SKM-1 treated with dmso at 0.1 percent for 144 hours (cell line): ENCODE results near the gene GARIN5A.
A peak's percentile ranks its signal among the peaks of the same experiment; 100 is the strongest.

Experiments used
- DNase-seq: peaks from one replicate; lab custom pipeline; 2025; ENCODE audit not compliant: unreplicated experiment; lab: John Stamatoyannopoulos, UW

The GARIN5A gene

GRCh38 chr19:50509366-50509765 lies 32.7 kb upstream of the GARIN5A start:
- no peak for DNase-seq

GRCh38 chr19:50508843-50509190 lies 32.2 kb upstream of the GARIN5A start:
- no peak for DNase-seq

- no peak for DNase-seq
These were observed 30.7 kb upstream of the GARIN5A start for GRCh38 chr19:50507376-50507775.

- no peak for DNase-seq
These were observed 30.1 kb upstream of the GARIN5A start for GRCh38 chr19:50506700-50507099.

GRCh38 chr19:50505856-50506611 lies 29.4 kb upstream of the GARIN5A start:
- DNase-seq, result no peak

GRCh38 chr19:50501568-50502475 lies 25.2 kb upstream of the GARIN5A start:
- no peak for DNase-seq

- no peak for DNase-seq
These were observed 24.5 kb upstream of the GARIN5A start for GRCh38 chr19:50501186-50501567.

- no peak for DNase-seq
These were observed 24.1 kb upstream of the GARIN5A start for GRCh38 chr19:50500753-50501151.

GRCh38 chr19:50500060-50500752 lies 23.6 kb upstream of the GARIN5A start:
- no peak for DNase-seq

GRCh38 chr19:50498219-50499056 lies 21.8 kb upstream of the GARIN5A start:
- no peak for DNase-seq

GRCh38 chr19:50497022-50497405 lies 20.4 kb upstream of the GARIN5A start:
- no peak for DNase-seq

GRCh38 chr19:50496189-50497021 lies 19.8 kb upstream of the GARIN5A start:
- DNase-seq, result no peak

GRCh38 chr19:50495020-50495531 lies 18.4 kb upstream of the GARIN5A start:
- DNase-seq, result no peak

GRCh38 chr19:50494186-50495019 lies 17.8 kb upstream of the GARIN5A start:
- DNase-seq, result no peak

- no peak for DNase-seq
These were observed 16.5 kb upstream of the GARIN5A start for GRCh38 chr19:50493171-50493570.

- DNase-seq, result peak; percentile 57
These were observed 15.8 kb upstream of the GARIN5A start for GRCh38 chr19:50492303-50493052.

- DNase-seq, result no peak
These were observed 14.4 kb upstream of the GARIN5A start for GRCh38 chr19:50490991-50491472.

- no peak for DNase-seq
These were observed 13.8 kb upstream of the GARIN5A start for GRCh38 chr19:50490411-50490811.
